Measurements from ENCODE around the gene SH3BGRL. TPM values are rescaled to one million over a fixed set of nuclear protein-coding genes. Genes with fewer than 3 reads are reported as not detected.

The SH3BGRL gene
- total RNA-seq, 1 experiment from 2014 or later, result 41.8 TPM

- no peak overlapping the region for H3K4me2 ChIP-seq (ENCODE audit: insufficient read depth, insufficient read length, low read length)
- no peak overlapping the region for H4K5ac ChIP-seq (ENCODE audit: insufficient read length, low read depth, low read length)
- H3K4me3 Mint-ChIP-seq, result no peak overlapping the region
- H3K79me2 ChIP-seq (ENCODE audit: insufficient read depth, low read length), result no peaks in the 10 kb centered on the region
- H3K9ac ChIP-seq (ENCODE audit: extremely low read depth, insufficient read length, low read length), result no peak overlapping the region
- H3K56ac ChIP-seq (ENCODE audit: insufficient read length, low read depth, low read length), result no peak overlapping the region
- no peaks in the 10 kb centered on the region for H3K23me2 ChIP-seq (ENCODE audit: insufficient read length, low read depth, low read length, poor library complexity, severe bottlenecking)
- H2BK120ac ChIP-seq (ENCODE audit: low read depth, low read length, poor library complexity, severe bottlenecking), result no peak overlapping the region
- H3K27ac Mint-ChIP-seq, result no peak overlapping the region
- H3T11ph ChIP-seq (ENCODE audit: low read length), result no peak overlapping the region
- no peak overlapping the region for H2AK5ac ChIP-seq (ENCODE audit: insufficient read length, low read length)
- H4K91ac ChIP-seq (ENCODE audit: insufficient read length, low read depth, low read length), result no peak overlapping the region
- no peaks in the 10 kb centered on the region for H3K79me1 ChIP-seq (ENCODE audit: insufficient read depth, low read depth, low read length, poor library complexity, severe bottlenecking)
- no peak overlapping the region for H3K4ac ChIP-seq (ENCODE audit: low read depth, low read length)
- no peaks in the 10 kb centered on the region for H3K27me3 ChIP-seq (ENCODE audit: insufficient read depth, low read length)
- TF ChIP-seq CTCF (conservative IDR thresholded peaks at IDR 0.05), result no peak
- peaks cover 48 to 75% of the 10 kb centered on the region in 2 experiments for H3K9me3 Mint-ChIP-seq
- no peak overlapping the region for H2BK20ac ChIP-seq (ENCODE audit: low read depth, low read length, poor library complexity, severe bottlenecking)
- H3K4me1 Mint-ChIP-seq, result peaks cover 0 to 2% of the 10 kb centered on the region in 2 experiments; a peak in 1 of 4 replicates
- H2BK5ac ChIP-seq (ENCODE audit: insufficient read length, low read length), result no peak overlapping the region
- H3K27me3 Mint-ChIP-seq (ENCODE audit: low read depth), result no peaks in the 10 kb centered on the region
- H3K18ac ChIP-seq (ENCODE audit: insufficient read length, low read depth, low read length), result no peak overlapping the region
- no peak overlapping the region for H2BK15ac ChIP-seq (ENCODE audit: low read depth, low read length)
- WGBS (ENCODE audit: extremely low coverage, insufficient read length, low lambda C conversion rate), result no CpG with 5 or more reads among the region's 1 CpG
- no peaks in the 10 kb centered on the region for H3K9me3 ChIP-seq (ENCODE audit: control insufficient read depth, low read depth, low read length)
- no peaks in the 10 kb centered on the region for H3K4me1 ChIP-seq (ENCODE audit: insufficient read depth, low read length)
- H3K23ac ChIP-seq (ENCODE audit: insufficient read length, low read depth, low read length), result no peak overlapping the region
- no peak overlapping the region for H3K14ac ChIP-seq (ENCODE audit: insufficient read depth, low read length)
- no peak for DNase-seq
- H4K8ac ChIP-seq (replicated peaks; ENCODE audit: insufficient read length, low read depth, low read length), result no peak overlapping the region
- H2BK12ac ChIP-seq (ENCODE audit: insufficient read length, low read depth, low read length), result no peak overlapping the region
- no peak overlapping the region for H3K27ac ChIP-seq (ENCODE audit: insufficient read length, low read depth, low read length)
- no peaks in the 10 kb centered on the region for H4K20me1 ChIP-seq (ENCODE audit: control insufficient read depth, insufficient read depth, insufficient read length)
- H2AFZ ChIP-seq (ENCODE audit: low read length), result no peak overlapping the region
- H3K36me3 Mint-ChIP-seq (ENCODE audit: insufficient read depth in 1 of 3, low read depth in 3 of 3), result peaks cover 4 to 20% (median 13%) of the 10 kb centered on the region in 3 experiments; a peak in 6 of 7 replicates
Observed at GRCh38 chrX:81215685-81216084, 13.8 kb downstream of the SH3BGRL start.
